K562 (cell line): ENCODE results near the gene SND1.
A peak's percentile ranks its signal among the peaks of the same experiment; 100 is the strongest.

Experiments
- CREB5 ChIP-seq: fragments of 250-450 bp; sonication (Bioruptor Pico); IDR thresholded peaks from 2 replicates; pipeline ENCODE4 v1.5.0; 2020; ENCODE audit warnings: mild to moderate bottlenecking
- EGR1 ChIP-seq: fragments of 450-650 bp; conservative IDR thresholded peaks from 2 replicates; pipeline ENCODE4 v1.6.1; 2017; ENCODE audit warnings: mild to moderate bottlenecking
- FOXM1 ChIP-seq, 2 experiments: fragments of 450-650 bp in 1 of 2; sonication (generic) in 1 of 2; formaldehyde crosslinking in 1 of 2; IDR thresholded peaks; 2 replicates each; pipeline versions ENCODE4 v1.6.1 to v1.9.0; 2017 to 2022; ENCODE audit warnings: low read depth in 2 of 2, mild to moderate bottlenecking in 2 of 2, missing genetic modification reagents in 1 of 2, moderate library complexity in 1 of 2
- GABPA ChIP-seq: fragments of 200-800 bp; sonication (Bioruptor generic); conservative IDR thresholded peaks from 2 replicates; pipeline ENCODE4 v1.6.1; 2016; ENCODE audit warnings: low read depth, missing genetic modification characterization, missing compliant biosample characterization
- KAT8 ChIP-seq: fragments of 450-650 bp; IDR thresholded peaks from 2 replicates; pipeline ENCODE4 v1.6.1; 2016; ENCODE audit warnings: low read depth, mild to moderate bottlenecking
- PCBP2 ChIP-seq: fragments of 200-400 bp; formaldehyde crosslinking; IDR thresholded peaks from 2 replicates; pipeline ENCODE4 v1.6.1; 2018; ENCODE audit warnings: low read length, low read depth, mild to moderate bottlenecking, moderate library complexity; ENCODE audit not compliant: poor library complexity, severe bottlenecking
- POLR2H ChIP-seq: IDR thresholded peaks from 2 replicates; pipeline ENCODE4 v1.6.1; 2016; ENCODE audit warnings: missing genetic modification characterization, low read depth, mild to moderate bottlenecking, control low read depth, missing compliant biosample characterization, moderate library complexity
- PRDM10 ChIP-seq: fragments of 450-650 bp; IDR thresholded peaks from 2 replicates; pipeline ENCODE4 v1.6.1; 2018; ENCODE audit not compliant: partially characterized antibody
- TBL1XR1 ChIP-seq, 2 experiments: IDR thresholded peaks; 2 replicates each; pipeline ENCODE4 v1.6.1; 2012; ENCODE audit warnings: improper control_type of control experiment in 2 of 2, low read length in 2 of 2, mild to moderate bottlenecking in 1 of 2
- TEAD4 ChIP-seq, 2 experiments: sonication (generic) in 1 of 2; formaldehyde crosslinking in 1 of 2; IDR thresholded peaks; 2 replicates each; pipeline versions ENCODE4 v1.6.1 to v1.8.0; 2012 to 2022; ENCODE audit warnings: borderline replicate concordance in 1 of 2, inconsistent platforms in 1 of 2, low read length in 1 of 2, mild to moderate bottlenecking in 1 of 2, missing genetic modification reagents in 1 of 2
- ZBTB40 ChIP-seq, 2 experiments: fragments of 450-650 bp in 1 of 2; sonication (generic) in 1 of 2; formaldehyde crosslinking in 1 of 2; IDR thresholded peaks; 2 replicates each; pipeline versions ENCODE4 v1.7.1 to v1.9.0; 2016 to 2022; ENCODE audit warnings: inconsistent platforms in 1 of 2, mild to moderate bottlenecking in 1 of 2, missing genetic modification reagents in 1 of 2
- ZNF140 ChIP-seq: fragments of 250-450 bp; sonication (Bioruptor Pico); IDR thresholded peaks from 2 replicates; pipeline ENCODE4 v1.8.0; 2021; ENCODE audit warnings: moderate library complexity, mild to moderate bottlenecking, inconsistent platforms
- ZNF740 ChIP-seq, 3 experiments: fragments of 200-800 bp in 1 of 3; sonication (Bioruptor generic) in 1 of 3; sonication (generic) in 1 of 3; formaldehyde crosslinking in 1 of 3; IDR thresholded peaks; 2 replicates each; pipeline versions ENCODE4 v1.6.1 to v1.8.0; 2016 to 2022; ENCODE audit warnings: mild to moderate bottlenecking in 2 of 3, missing compliant biosample characterization in 2 of 3, missing genetic modification characterization in 2 of 3, missing genetic modification reagents in 1 of 3
- ZNF830 ChIP-seq: fragments of 250-450 bp; sonication (Bioruptor Pico); IDR thresholded peaks from 2 replicates; pipeline ENCODE4 v1.5.0; 2021; ENCODE audit warnings: mild to moderate bottlenecking

GRCh38 chr7:128020159-128020558 lies 368.2 kb downstream of the SND1 start:
- TF ChIP-seq TBL1XR1 (IDR thresholded peaks at IDR 0.05; ENCODE audit: low read length in 2 of 2) (no peak), ZBTB40 (IDR thresholded peaks at IDR 0.05) (no peak), ZBTB40 (CRISPR knock-in tag; IDR thresholded peaks at IDR 0.05) (no peak), TEAD4 (IDR thresholded peaks at IDR 0.05; ENCODE audit: low read length) (0 out of 2 replicates have a peak, but pooled peaks have one; percentile 20), TEAD4 (CRISPR knock-in tag; IDR thresholded peaks at IDR 0.05; ENCODE audit: borderline replicate concordance) (no peak), ZNF740 (CRISPR knock-in tag; IDR thresholded peaks at IDR 0.05) (no peak), ZNF740 (tag; IDR thresholded peaks at IDR 0.05) (no peak), POLR2H (no peak), CREB5 (CRISPR knock-in tag) (no peak), ZNF830 (CRISPR knock-in tag) (no peak), GABPA (tag) (no peak), KAT8 (no peak), PRDM10 (no peak), PCBP2 (no peak), EGR1 (no peak), FOXM1 (IDR thresholded peaks at IDR 0.05; ENCODE audit: low read depth) (no peak), FOXM1 (CRISPR knock-in tag; IDR thresholded peaks at IDR 0.05; ENCODE audit: low read depth) (no peak), ZNF140 (no peak)
